GM19455 (cell line): ENCODE measurements around the gene TEX44.

Source experiments
- ATAC-seq: cut with Tn5 transposase; IDR thresholded peaks from one replicate; pipeline ENCODE4 v1.9.1; 2021; ENCODE audit not compliant: unreplicated experiment

TEX44 gene

DNA sequence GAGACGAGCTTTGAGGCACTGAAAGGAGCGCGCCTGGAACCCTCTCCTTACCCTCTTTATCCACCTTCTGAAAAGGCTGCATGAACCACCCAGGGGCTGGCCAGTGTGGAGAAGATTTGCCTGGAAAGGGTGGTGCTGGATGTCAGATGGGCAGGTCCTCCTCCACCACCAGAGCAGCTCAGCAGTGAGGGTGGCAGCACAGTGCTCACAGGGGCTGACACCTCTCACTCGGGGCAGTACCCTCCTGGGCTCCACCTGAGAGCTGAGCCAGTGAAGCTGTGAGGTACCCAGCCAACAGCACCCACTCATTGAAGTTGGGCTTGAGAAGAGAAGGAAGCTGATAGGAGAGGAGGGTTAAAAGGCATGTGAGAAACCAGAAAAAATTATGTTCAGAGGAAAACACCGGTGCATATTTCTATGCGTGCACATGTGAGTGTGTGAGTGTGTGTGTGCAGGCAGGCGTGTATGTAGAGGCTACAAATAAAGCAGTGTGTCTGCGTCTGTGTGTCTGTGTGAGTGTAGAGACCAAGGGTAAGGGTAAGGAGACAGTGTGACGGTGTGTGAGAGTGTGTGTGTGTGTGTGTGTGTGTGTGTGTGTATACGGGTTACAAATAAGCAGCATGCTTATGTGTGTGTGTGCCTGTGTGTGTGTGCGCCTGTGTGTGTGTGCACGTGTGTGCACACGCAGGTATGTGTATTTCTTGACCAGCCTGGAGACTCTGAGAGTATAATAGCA, 40.7 kb downstream of the TEX44 start:
- ATAC-seq = no peak

DNA sequence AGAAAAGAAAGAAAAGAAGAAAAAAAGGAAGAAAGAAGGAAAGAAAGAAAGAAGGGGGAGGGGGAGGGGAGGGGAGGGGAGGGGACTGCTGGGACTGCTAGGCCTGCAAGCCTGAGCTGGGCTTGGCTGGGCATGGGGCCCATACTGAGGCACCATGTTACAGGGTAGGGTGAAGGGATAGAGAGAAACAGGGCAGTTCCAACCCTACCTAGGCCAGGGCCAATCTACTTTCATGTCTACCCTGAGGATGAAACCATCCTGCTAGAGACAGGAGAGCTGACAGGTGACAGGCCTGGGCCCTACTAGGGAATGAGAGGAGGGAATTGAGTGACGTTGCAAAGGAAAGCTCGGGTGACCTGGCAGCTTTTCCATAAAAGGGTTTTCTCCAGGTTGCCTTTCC, 41.7 kb downstream of the TEX44 start:
- no peak for ATAC-seq

DNA sequence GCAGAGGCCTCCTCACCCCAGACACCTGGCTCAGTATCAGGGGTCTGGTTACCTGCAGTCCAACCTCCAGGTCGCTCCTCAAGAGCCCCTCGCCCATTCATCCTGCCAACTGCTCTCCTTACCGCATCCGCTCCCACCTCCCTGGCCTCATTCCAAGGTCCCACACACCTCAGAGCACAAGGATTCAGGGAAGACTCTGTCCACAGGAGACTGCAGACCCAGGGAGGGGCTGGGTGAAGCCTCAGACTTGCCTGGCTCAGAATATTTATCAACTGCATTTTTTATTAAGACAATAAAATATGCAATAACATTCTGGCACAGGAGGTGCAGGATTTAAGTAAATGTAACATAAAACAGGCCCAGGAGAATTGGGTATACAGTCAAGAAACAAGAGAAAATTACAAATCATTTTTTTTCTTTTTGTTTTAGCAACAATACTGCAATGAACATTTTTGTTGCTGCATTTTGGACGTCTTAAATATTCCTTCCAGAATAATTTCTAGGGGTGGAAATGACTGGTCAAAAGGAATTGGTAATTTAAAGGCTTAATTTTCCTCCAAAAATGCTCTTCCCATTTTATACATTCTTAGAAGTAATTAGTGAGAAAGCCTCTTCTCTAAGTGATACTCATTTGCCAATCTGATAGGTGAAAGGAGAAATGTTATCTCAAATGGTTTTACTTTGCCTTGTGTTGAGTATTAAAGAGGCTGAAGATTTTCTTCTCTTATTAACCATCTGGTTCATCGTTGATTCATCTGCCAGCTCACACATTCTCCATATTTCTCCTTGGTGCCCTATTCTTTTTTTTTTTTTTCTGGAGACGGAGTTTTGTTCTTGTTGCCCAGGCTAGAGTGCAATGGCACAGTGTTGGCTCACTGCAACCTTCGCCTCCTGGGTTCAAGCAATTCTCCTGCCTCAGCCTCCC, 42.5 kb downstream of the TEX44 start:
- ATAC-seq = no peak

GRCh38 chr2:231640241-231640640, 47.6 kb downstream of the TEX44 start:
- no peak for ATAC-seq

GRCh38 chr2:231640641-231641111, 48.0 kb downstream of the TEX44 start:
- ATAC-seq = no peak

GRCh38 chr2:231642631-231643494, 50.2 kb downstream of the TEX44 start:
- ATAC-seq = peak; percentile 48

- ATAC-seq = no peak
Measured at GRCh38 chr2:231643495-231643888, 50.8 kb downstream of the TEX44 start.
